Spleen (tissue), 11 donors: ENCODE measurements around the gene AGBL1. TPM values are rescaled to one million over a fixed set of nuclear protein-coding genes. Genes with fewer than 3 reads are reported as not detected.

Experiments
- DNase-seq: peaks from one replicate; pipeline ENCODE4 v3.0.0-alpha.2; 2020
- H3K27ac ChIP-seq, 8 donors: fragments of 200-600 bp; sonication (generic) in 7 of 8; 1 replicate in 4 of 8; 2 replicates in 4 of 8; pipeline versions ENCODE4 v1.5.0 to v1.8.0; 2016 to 2021; ENCODE audit warnings: inconsistent platforms in 4 of 8, mild to moderate bottlenecking in 4 of 8, moderate library complexity in 1 of 8
- H3K27me3 ChIP-seq, 7 donors: fragments of 200-600 bp; sonication (generic) in 6 of 7; replicated peaks in 1 of 7; 1 replicate in 4 of 7; 2 replicates in 3 of 7; pipeline versions ENCODE4 v1.5.0 to v1.8.0; 2016 to 2021; ENCODE audit warnings: inconsistent platforms in 3 of 7, mild to moderate bottlenecking in 1 of 7
- H3K36me3 ChIP-seq, 6 donors: fragments of 200-600 bp; sonication (generic) in 5 of 6; 1 replicate in 4 of 6; 2 replicates in 2 of 6; pipeline versions ENCODE4 v1.5.0 to v1.8.0; 2016 to 2021; ENCODE audit warnings: inconsistent platforms in 2 of 6
- H3K4me1 ChIP-seq, 6 donors: fragments of 200-600 bp; sonication (generic) in 5 of 6; 1 replicate in 3 of 6; 2 replicates in 3 of 6; pipeline versions ENCODE4 v1.5.0 to v1.8.0; 2016 to 2021; ENCODE audit warnings: inconsistent platforms in 3 of 6
- H3K4me3 ChIP-seq, 8 donors: fragments of 200-600 bp; sonication (generic) in 7 of 8; 1 replicate in 4 of 8; 2 replicates in 4 of 8; pipeline versions ENCODE4 v1.5.0 to v1.8.0; 2016 to 2021; ENCODE audit warnings: inconsistent platforms in 4 of 8, mild to moderate bottlenecking in 4 of 8, moderate library complexity in 2 of 8
- H3K9me3 ChIP-seq, 8 donors: fragments of 200-600 bp; sonication (generic) in 7 of 8; 1 replicate in 4 of 8; 2 replicates in 4 of 8; pipeline versions ENCODE4 v1.5.0 to v1.8.0; 2016 to 2021; ENCODE audit warnings: inconsistent platforms in 4 of 8
- CTCF ChIP-seq, 11 experiments: fragments of 200-600 bp in 7 of 11; fragments of 450-650 bp in 4 of 11; sonication (generic) in 4 of 11; IDR thresholded peaks in 8 of 11; conservative IDR thresholded peaks in 3 of 11; 1 replicate in 7 of 11; 2 replicates in 4 of 11; pipeline versions ENCODE4 v1.4.0 to v1.8.0; 2016 to 2021; ENCODE audit warnings: antibody characterized with exemption in 11 of 11, inconsistent platforms in 4 of 11, mild to moderate bottlenecking in 1 of 11
- POLR2A ChIP-seq, 3 donors: fragments of 450-650 bp; IDR thresholded peaks; one replicate each; pipeline ENCODE4 v1.5.1; 2017; ENCODE audit warnings: antibody characterized with exemption in 3 of 3, mild to moderate bottlenecking in 1 of 3
- POLR2AphosphoS5 ChIP-seq, 3 donors: sonication (generic); formaldehyde crosslinking; IDR thresholded peaks; one replicate each; pipeline ENCODE4 v1.5.1; 2017; ENCODE audit warnings: antibody characterized with exemption in 3 of 3
- WGBS, 5 donors: extraction: QIAGEN DNeasy Blood & Tissue Kit in 3 of 5; methylation state at CpG; one replicate each; pipeline versions ENCODE4 v1.1.5 to v1.1.7; 2013 to 2018; 5-methylcytosine and 5-hydroxymethylcytosine counted together
- intact Hi-C: fragments of 100-400 bp; cut with DNase I; formaldehyde crosslinking; loops from one replicate; pipeline ENCODE4 v1.15.0; 2023; ENCODE audit warnings: low total_unique reads
- polyA plus RNA-seq, 3 donors: library from polyadenylated mRNA; stranded (reverse); fragments of 200-250 nt; gene quantifications; one replicate each; pipeline ENCODE4 v1.2.1, GENCODE V29; 2013
- total RNA-seq, 7 donors: library from RNA; depleted of rRNA in 3 of 7; stranded (reverse); fragments of >200 nt in 3 of 7; fragmentation: NEBNext Ultra II Directional in 4 of 7; extraction: Animal tissue kit (Norgen Biotek cat#: 25700) in 4 of 7; gene quantifications; one replicate each; pipeline versions ENCODE4 v1.1.0 to v1.2.1, GENCODE V29; 2016 to 2021
- donor health status: healthy with polysubstance abuse.
- donor health status: DM: no; HTN: no; CAD: no; lungs with moderate emphysema.
- donor health status: DM: no; HTN: no; CAD: no.
- donor health status: Bipolar disorder and iron deficiency.
- donor health status: healthy.
- donor health status: DM: no; HTN: no; CAD: no.
- donor health status: DM: yes; HTN: yes; CAD: no.

Gene AGBL1
- total and polyA plus RNA-seq, 10 donors = not detected

GRCh38 chr15:86837294-86838061 lies 757.8 kb downstream of the AGBL1 start:
- Histone ChIP-seq H3K27ac (no peak overlapping the region), H3K4me1 (no peaks in the 10 kb centered on the region), H3K9me3 (no peaks in the 10 kb centered on the region), H3K27me3 (no peaks in the 10 kb centered on the region), H3K4me3 (no peak overlapping the region), H3K36me3 (no peaks in the 10 kb centered on the region)
- whole genome bisulfite sequencing, 5 donors = 42 to 51% (median 47%) methylated on average over 4 of the region's 4 CpGs
- intact Hi-C loops = no loop called here
- no peak for DNase-seq
- TF ChIP-seq CTCF (IDR thresholded peaks at IDR 0.05 in 8 of 11, conservative IDR thresholded peaks at IDR 0.05 in 3 of 11) (no peak), POLR2AphosphoS5 (IDR thresholded peaks at IDR 0.05) (no peak), POLR2A (IDR thresholded peaks at IDR 0.05) (no peak)

- no peaks in the 10 kb centered on the region for H3K27me3 ChIP-seq
- H3K36me3 ChIP-seq = no peaks in the 10 kb centered on the region
- no peaks in the 10 kb centered on the region for H3K9me3 ChIP-seq
- TF ChIP-seq POLR2AphosphoS5 (IDR thresholded peaks at IDR 0.05) (no peak), CTCF (IDR thresholded peaks at IDR 0.05 in 8 of 11, conservative IDR thresholded peaks at IDR 0.05 in 3 of 11) (no peak), POLR2A (IDR thresholded peaks at IDR 0.05) (no peak)
- WGBS, 5 donors = 72 to 81% (median 73%) methylated on average over 3 of the region's 3 CpGs
- no peak overlapping the region for H3K4me3 ChIP-seq
- no peaks in the 10 kb centered on the region for H3K4me1 ChIP-seq
- H3K27ac ChIP-seq = no peak overlapping the region
- DNase-seq = no peak
- intact Hi-C loops = no loop called here
Observed at GRCh38 chr15:86839502-86839901, 759.8 kb downstream of the AGBL1 start.

GRCh38 chr15:86840996-86841395 lies 761.3 kb downstream of the AGBL1 start:
- intact Hi-C loops = no loop called here
- no peaks in the 10 kb centered on the region for H3K27me3 ChIP-seq
- no peaks in the 10 kb centered on the region for H3K4me1 ChIP-seq
- H3K27ac ChIP-seq = no peak overlapping the region
- no peaks in the 10 kb centered on the region for H3K36me3 ChIP-seq
- 46 to 82% (median 47%) methylated on average over 2 of the region's 2 CpGs for WGBS, 5 donors
- no peak for DNase-seq
- no peak overlapping the region for H3K4me3 ChIP-seq
- no peak for TF ChIP-seq POLR2A (IDR thresholded peaks at IDR 0.05)
- TF ChIP-seq POLR2AphosphoS5 (IDR thresholded peaks at IDR 0.05) = no peak
- TF ChIP-seq CTCF (IDR thresholded peaks at IDR 0.05 in 8 of 11, conservative IDR thresholded peaks at IDR 0.05 in 3 of 11) = no peak
- no peaks in the 10 kb centered on the region for H3K9me3 ChIP-seq

- H3K36me3 ChIP-seq = no peaks in the 10 kb centered on the region
- 69 to 93% (median 83%) methylated on average over 1 of the region's 1 CpG for WGBS, 5 donors
- H3K27me3 ChIP-seq = no peaks in the 10 kb centered on the region
- DNase-seq = no peak
- peaks cover 0 to 10% (median 2%) of the 10 kb centered on the region in 8 donors for H3K9me3 ChIP-seq
- intact Hi-C loops = no loop called here
- TF ChIP-seq POLR2AphosphoS5 (IDR thresholded peaks at IDR 0.05) = no peak
- no peak for TF ChIP-seq POLR2A (IDR thresholded peaks at IDR 0.05)
- no peak for TF ChIP-seq CTCF (IDR thresholded peaks at IDR 0.05 in 8 of 11, conservative IDR thresholded peaks at IDR 0.05 in 3 of 11)
- H3K4me3 ChIP-seq = no peak overlapping the region
- H3K4me1 ChIP-seq = no peaks in the 10 kb centered on the region
- no peak overlapping the region for H3K27ac ChIP-seq
Observed at GRCh38 chr15:86842199-86842598, 762.5 kb downstream of the AGBL1 start.
